ENCODE measurements around the gene MTURN. TPM values are rescaled to one million over a fixed set of nuclear protein-coding genes. Genes with fewer than 3 reads are reported as not detected.

Gene MTURN
- total and polyA plus RNA-seq, 9 of the 15 experiments (the other 6 are each of a cell fraction or from before 2014, with no cell fraction given): 0.94 to 14.8 (median 6.4) TPM

DNA sequence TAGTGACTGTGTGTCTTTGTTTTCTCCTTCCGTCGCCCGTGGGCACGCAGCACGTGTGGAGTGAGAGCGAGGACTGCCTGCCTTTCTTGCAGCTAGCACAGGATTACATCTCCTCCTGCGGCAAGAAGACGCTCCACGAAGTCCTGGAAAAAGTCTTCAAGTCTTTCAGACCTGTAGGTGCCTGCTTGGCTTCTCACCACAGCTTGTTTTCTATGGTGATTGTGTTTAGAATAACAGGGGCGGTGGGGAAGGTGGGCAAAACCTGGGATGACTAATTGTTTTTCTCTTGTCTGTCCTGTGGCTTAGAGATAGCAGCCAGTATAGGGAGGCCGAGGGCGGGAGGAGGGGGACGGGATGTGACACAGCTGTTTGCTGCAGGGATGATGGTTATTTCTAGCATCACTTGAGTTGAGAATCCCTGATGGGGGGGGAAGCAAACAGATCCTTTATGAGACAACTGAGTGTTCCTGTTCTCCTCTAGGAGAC is 11.4 kb downstream of the MTURN start (continued):
- TF ChIP-seq, protein P1, sequence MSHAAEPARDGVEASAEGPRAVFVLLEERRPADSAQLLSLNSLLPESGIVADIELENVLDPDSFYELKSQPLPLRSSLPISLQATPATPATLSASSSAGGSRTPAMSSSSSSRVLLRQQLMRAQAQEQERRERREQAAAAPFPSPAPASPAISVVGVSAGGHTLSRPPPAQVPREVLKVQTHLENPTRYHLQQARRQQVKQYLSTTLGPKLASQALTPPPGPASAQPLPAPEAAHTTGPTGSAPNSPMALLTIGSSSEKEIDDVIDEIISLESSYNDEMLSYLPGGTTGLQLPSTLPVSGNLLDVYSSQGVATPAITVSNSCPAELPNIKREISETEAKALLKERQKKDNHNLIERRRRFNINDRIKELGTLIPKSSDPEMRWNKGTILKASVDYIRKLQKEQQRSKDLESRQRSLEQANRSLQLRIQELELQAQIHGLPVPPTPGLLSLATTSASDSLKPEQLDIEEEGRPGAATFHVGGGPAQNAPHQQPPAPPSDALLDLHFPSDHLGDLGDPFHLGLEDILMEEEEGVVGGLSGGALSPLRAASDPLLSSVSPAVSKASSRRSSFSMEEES (CRISPR knock-in tag; IDR thresholded peaks at IDR 0.05): no peak
- TF ChIP-seq BCL6 (CRISPR knock-in tag; IDR thresholded peaks at IDR 0.05) (no peak), CBX1 (IDR thresholded peaks at IDR 0.05; ENCODE audit: low read depth) (no peak), HEY1 (CRISPR knock-in tag; IDR thresholded peaks at IDR 0.05; ENCODE audit: borderline replicate concordance) (no peak), POLR2B (IDR thresholded peaks at IDR 0.05; ENCODE audit: low read depth, partially characterized antibody) (no peak), ZNF445 (CRISPR knock-in tag; IDR thresholded peaks at IDR 0.05; ENCODE audit: low read depth) (no peak), KLF13 (tag; IDR thresholded peaks at IDR 0.05; ENCODE audit: borderline replicate concordance, low read depth) (no peak), ZNF384 (IDR thresholded peaks at IDR 0.05; ENCODE audit: low read depth, low read length) (no peak), ELK1 (CRISPR knock-in tag; IDR thresholded peaks at IDR 0.05) (no peak), HCFC1 (IDR thresholded peaks at IDR 0.05; ENCODE audit: low read depth, low read length) (no peak), CBX2 (IDR thresholded peaks at IDR 0.05; ENCODE audit: insufficient read depth, low read length, poor library complexity, severe bottlenecking) (no peak), DACH1 (IDR thresholded peaks at IDR 0.05; ENCODE audit: partially characterized antibody) (peak; percentile 94), ZNF589 (CRISPR knock-in tag; IDR thresholded peaks at IDR 0.05; ENCODE audit: low read depth) (no peak), TEAD1 (CRISPR knock-in tag; IDR thresholded peaks at IDR 0.05) (peak in 1 of 2 experiments; percentile 39; a peak in 1 of 4 replicates), ARID1B (IDR thresholded peaks at IDR 0.05) (peak; percentile 97), IRF1 (CRISPR knock-in tag; IDR thresholded peaks at IDR 0.05; ENCODE audit: borderline replicate concordance) (no peak), CTBP1 (IDR thresholded peaks at IDR 0.05; ENCODE audit: borderline replicate concordance) (peak; percentile 99), NR3C1 (CRISPR knock-in tag; IDR thresholded peaks at IDR 0.05) (no peak), ZBED1 (IDR thresholded peaks at IDR 0.05) (no peak), CSDE1 (IDR thresholded peaks at IDR 0.05) (no peak), MEF2A (IDR thresholded peaks at IDR 0.05; ENCODE audit: control insufficient read depth, low read depth, low read length) (peak; percentile 84), C11orf30 (IDR thresholded peaks at IDR 0.05; ENCODE audit: low read depth) (peak; percentile 89)
- TF ChIP-seq, protein P2, sequence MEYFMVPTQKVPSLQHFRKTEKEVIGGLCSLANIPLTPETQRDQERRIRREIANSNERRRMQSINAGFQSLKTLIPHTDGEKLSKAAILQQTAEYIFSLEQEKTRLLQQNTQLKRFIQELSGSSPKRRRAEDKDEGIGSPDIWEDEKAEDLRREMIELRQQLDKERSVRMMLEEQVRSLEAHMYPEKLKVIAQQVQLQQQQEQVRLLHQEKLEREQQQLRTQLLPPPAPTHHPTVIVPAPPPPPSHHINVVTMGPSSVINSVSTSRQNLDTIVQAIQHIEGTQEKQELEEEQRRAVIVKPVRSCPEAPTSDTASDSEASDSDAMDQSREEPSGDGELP (CRISPR knock-in tag; IDR thresholded peaks at IDR 0.05; ENCODE audit: borderline replicate concordance): peak; percentile 97
- TF ChIP-seq, protein P3, sequence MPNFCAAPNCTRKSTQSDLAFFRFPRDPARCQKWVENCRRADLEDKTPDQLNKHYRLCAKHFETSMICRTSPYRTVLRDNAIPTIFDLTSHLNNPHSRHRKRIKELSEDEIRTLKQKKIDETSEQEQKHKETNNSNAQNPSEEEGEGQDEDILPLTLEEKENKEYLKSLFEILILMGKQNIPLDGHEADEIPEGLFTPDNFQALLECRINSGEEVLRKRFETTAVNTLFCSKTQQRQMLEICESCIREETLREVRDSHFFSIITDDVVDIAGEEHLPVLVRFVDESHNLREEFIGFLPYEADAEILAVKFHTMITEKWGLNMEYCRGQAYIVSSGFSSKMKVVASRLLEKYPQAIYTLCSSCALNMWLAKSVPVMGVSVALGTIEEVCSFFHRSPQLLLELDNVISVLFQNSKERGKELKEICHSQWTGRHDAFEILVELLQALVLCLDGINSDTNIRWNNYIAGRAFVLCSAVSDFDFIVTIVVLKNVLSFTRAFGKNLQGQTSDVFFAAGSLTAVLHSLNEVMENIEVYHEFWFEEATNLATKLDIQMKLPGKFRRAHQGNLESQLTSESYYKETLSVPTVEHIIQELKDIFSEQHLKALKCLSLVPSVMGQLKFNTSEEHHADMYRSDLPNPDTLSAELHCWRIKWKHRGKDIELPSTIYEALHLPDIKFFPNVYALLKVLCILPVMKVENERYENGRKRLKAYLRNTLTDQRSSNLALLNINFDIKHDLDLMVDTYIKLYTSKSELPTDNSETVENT (CRISPR knock-in tag; IDR thresholded peaks at IDR 0.05): no peak
